ENCODE measurements around the gene PLEKHM2. TPM values are rescaled to one million over a fixed set of nuclear protein-coding genes. Genes with fewer than 3 reads are reported as not detected.

The PLEKHM2 gene
- total and polyA plus RNA-seq, 2 of the 8 experiments (the other 6 are each of a cell fraction or from before 2014, with no cell fraction given), result 38.3 to 47.6 TPM

- no peaks in the 10 kb centered on the region for H3K79me2 ChIP-seq (ENCODE audit: control insufficient read depth in 1 of 2, insufficient read depth in 2 of 2, low read length in 2 of 2)
- H2BK20ac ChIP-seq (ENCODE audit: low read length), result no peak overlapping the region
- FAIRE-seq (no peak), DNase-seq (ENCODE audit: low read depth in 1 of 2, low spot score in 2 of 2) (no peak)
- H3K4me3 ChIP-seq (ENCODE audit: extremely low read depth in 1 of 4, insufficient read depth in 2 of 4, low read depth in 3 of 4, low read length in 4 of 4), result no peak overlapping the region
- no peak overlapping the region for H4K91ac ChIP-seq (replicated peaks; ENCODE audit: insufficient read length, low read length)
- H3K36me3 ChIP-seq (ENCODE audit: control insufficient read depth in 2 of 4, insufficient read depth in 4 of 4, low read length in 3 of 4), result peaks cover 2 to 15% (median 10%) of the 10 kb centered on the region in 4 experiments; a peak in 5 of 8 replicates
- no peak overlapping the region for H4K8ac ChIP-seq (ENCODE audit: extremely low read depth, insufficient read depth, low read length)
- POLR2A ChIA-PET (ENCODE audit: partially characterized antibody), result interaction anchor here (1.7 kb wide), 1 partner anchor 15 kb away, joined by 4 read pairs; no protein-coding TSS in a partner anchor
- no peak overlapping the region for H2BK5ac ChIP-seq (ENCODE audit: low read depth, low read length)
- H2AK5ac ChIP-seq (ENCODE audit: low read depth, low read length), result no peak overlapping the region
- H3K9ac ChIP-seq (replicated peaks in 1 of 4; ENCODE audit: extremely low read depth in 1 of 4, low read depth in 3 of 4, low read length in 3 of 4), result no peak overlapping the region
- no peak overlapping the region for H3K18ac ChIP-seq (ENCODE audit: extremely low read depth, low read length)
- no peak overlapping the region for H2BK15ac ChIP-seq (ENCODE audit: low read length)
- no peak overlapping the region for H4K5ac ChIP-seq (ENCODE audit: insufficient read length, low read depth, low read length)
- H3K79me1 ChIP-seq (ENCODE audit: low read depth, low read length), result no peaks in the 10 kb centered on the region
- no peaks in the 10 kb centered on the region for H3K23me2 ChIP-seq (ENCODE audit: low read depth, low read length)
- no peak overlapping the region for H2BK120ac ChIP-seq (replicated peaks; ENCODE audit: low read depth, low read length)
- no peak overlapping the region for H2BK12ac ChIP-seq (ENCODE audit: low read depth, low read length)
- H3K23ac ChIP-seq (ENCODE audit: insufficient read length), result no peak overlapping the region
- no peak overlapping the region for H3K4me2 ChIP-seq (ENCODE audit: insufficient read depth in 1 of 2, low read depth in 2 of 2, low read length in 2 of 2)
- H3K27me3 ChIP-seq (replicated peaks in 1 of 4; ENCODE audit: control insufficient read depth in 3 of 4, extremely low read depth in 1 of 4, insufficient read depth in 3 of 4, low read length in 3 of 4), result no peaks in the 10 kb centered on the region; a peak in 1 of 7 replicates
- no peak overlapping the region for H3K14ac ChIP-seq (ENCODE audit: insufficient read length)
- no peaks in the 10 kb centered on the region for H3K9me3 ChIP-seq (ENCODE audit: insufficient read depth in 2 of 2, low read depth in 1 of 2, low read length in 1 of 2)
- no peak overlapping the region for H3K4ac ChIP-seq (replicated peaks; ENCODE audit: insufficient read length, low read depth, low read length)
- CTCF ChIA-PET (ENCODE audit: partially characterized antibody), result interaction anchor here (0.7 to 2.7 kb wide), 4 partner anchors 9 to 128 kb away, joined by 3 to 15 read pairs (median 4); no protein-coding TSS in a partner anchor
- H3K4me1 ChIP-seq (replicated peaks in 1 of 4; ENCODE audit: control insufficient read depth in 3 of 4, insufficient read depth in 4 of 4, low read length in 3 of 4), result no peaks in the 10 kb centered on the region
- H4K20me1 ChIP-seq (replicated peaks in 1 of 2; ENCODE audit: control insufficient read depth in 1 of 2, insufficient read depth in 2 of 2, low read length in 2 of 2), result no peaks in the 10 kb centered on the region
- WGBS, 2 experiments (ENCODE audit: extremely low coverage in 1 of 2, insufficient coverage in 1 of 2, insufficient read length in 1 of 2, insufficient replicate concordance in 2 of 2, low coverage in 1 of 2, low lambda C conversion rate in 2 of 2, missing lambda C conversion rate in 1 of 2), result 95% methylated on average over 4 of the region's 4 CpGs; no CpG with 5 or more reads in 1 of the 2 experiments
- H2AFZ ChIP-seq (ENCODE audit: low read length), result no peak overlapping the region
- no peak overlapping the region for H3K56ac ChIP-seq (replicated peaks; ENCODE audit: insufficient read length, low read depth, low read length)
- H3K27ac ChIP-seq (ENCODE audit: low read depth, low read length), result no peak overlapping the region
- TF ChIP-seq SIN3A (conservative IDR thresholded peaks at IDR 0.05 in 1 of 2, IDR thresholded peaks at IDR 0.05 in 1 of 2; ENCODE audit: low read depth in 1 of 2, low read length in 2 of 2), result no peak
- TF ChIP-seq CREB1 (IDR thresholded peaks at IDR 0.05), result no peak
- TF ChIP-seq TAF7 (optimal IDR thresholded peaks at IDR 0.05; ENCODE audit: borderline replicate concordance, low read depth, low read length), result no peak
- TF ChIP-seq KDM1A (IDR thresholded peaks at IDR 0.05; ENCODE audit: borderline replicate concordance, low read length), result no peak
- no peak for TF ChIP-seq TEAD4 (IDR thresholded peaks at IDR 0.05; ENCODE audit: low read depth, low read length)
- no peak for TF ChIP-seq FOSL1 (IDR thresholded peaks at IDR 0.05; ENCODE audit: insufficient read depth, low read depth, low read length)
- TF ChIP-seq CBX8 (IDR thresholded peaks at IDR 0.05; ENCODE audit: borderline replicate concordance, low read depth, low read length), result no peak
- no peak for TF ChIP-seq RFX5 (IDR thresholded peaks at IDR 0.05; ENCODE audit: borderline replicate concordance, low read depth, low read length)
- no peak for TF ChIP-seq ATF3 (IDR thresholded peaks at IDR 0.05; ENCODE audit: insufficient read depth, low read depth, low read length)
- no peak for TF ChIP-seq TBP (IDR thresholded peaks at IDR 0.05; ENCODE audit: low read depth, low read length)
- no peak for TF ChIP-seq SAP30 (IDR thresholded peaks at IDR 0.05; ENCODE audit: insufficient read depth, insufficient replicate concordance, low read length)
- TF ChIP-seq TAF1 (IDR thresholded peaks at IDR 0.05; ENCODE audit: low read depth, low read length), result no peak
- TF ChIP-seq KDM5A (IDR thresholded peaks at IDR 0.05; ENCODE audit: low read length), result no peak
- no peak for TF ChIP-seq CTBP2 (IDR thresholded peaks at IDR 0.05; ENCODE audit: borderline replicate concordance, insufficient read depth, insufficient read length, low read length)
Observed at GRCh38 chr1:15722411-15722810, 38.3 kb downstream of the PLEKHM2 start.

Data from H1 (cell line).